A673 (cell line): ENCODE measurements around the gene KCNK3. TPM values are rescaled to one million over a fixed set of nuclear protein-coding genes. Genes with fewer than 3 reads are reported as not detected.

ENCODE experiments used
- BruUV-seq: library from RNA; stranded (reverse); fragments of 400-500 nt; replicated peaks from 2 replicates; lab custom pipeline; 2021; lab: Mats Ljungman, UMichigan
- CTCF ChIA-PET: fragments of 300-600 bp; sonication (Branson Sonifier 250); formaldehyde crosslinking; loops from one replicate; lab custom pipeline; 2022; ENCODE audit warnings: antibody characterized with exemption; lab: Charles Lee
- POLR2A ChIA-PET: fragments of 300-600 bp; sonication (Branson Sonifier 250); formaldehyde crosslinking; loops from one replicate; lab custom pipeline; 2022; ENCODE audit warnings: antibody characterized with exemption; ENCODE audit not compliant: low non-redundant PET; lab: Charles Lee
- DNase-seq: peaks from one replicate; pipeline ENCODE4 v3.0.0-alpha.2; 2015; ENCODE audit warnings: low spot score
- H3K27ac ChIP-seq: fragments of 200-600 bp; sonication (generic); 2 replicates; pipeline ENCODE4 v1.5.1; 2016; ENCODE audit warnings: mixed run types, low read depth, mild to moderate bottlenecking, mixed read lengths, antibody characterized with exemption, low read length; ENCODE audit not compliant: poor library complexity, severe bottlenecking
- H3K27me3 ChIP-seq: fragments of 200-600 bp; sonication (generic); replicated peaks from 2 replicates; pipeline ENCODE4 v1.6.1; 2017; ENCODE audit warnings: mixed run types, low read depth, mild to moderate bottlenecking, mixed read lengths, antibody characterized with exemption, low read length; ENCODE audit not compliant: insufficient read depth, poor library complexity
- H3K36me3 ChIP-seq: fragments of 200-600 bp; sonication (generic); 2 replicates; pipeline ENCODE4 v1.6.1; 2016; ENCODE audit warnings: mixed run types, mild to moderate bottlenecking, mixed read lengths, antibody characterized with exemption, low read length; ENCODE audit not compliant: insufficient read depth, poor library complexity, severe bottlenecking
- H3K4me1 ChIP-seq: fragments of 200-600 bp; sonication (generic); 2 replicates; pipeline ENCODE4 v1.6.1; 2017; ENCODE audit warnings: mixed run types, mild to moderate bottlenecking, mixed read lengths, antibody characterized with exemption, low read length; ENCODE audit not compliant: insufficient read depth, poor library complexity, severe bottlenecking
- H3K4me3 ChIP-seq: fragments of 200-600 bp; sonication (generic); 2 replicates; pipeline ENCODE4 v1.5.1; 2016; ENCODE audit warnings: low read depth, mixed run types, mild to moderate bottlenecking, mixed read lengths, low read length; ENCODE audit not compliant: poor library complexity, severe bottlenecking
- H3K9me3 ChIP-seq: fragments of 200-600 bp; sonication (generic); 2 replicates; pipeline ENCODE4 v1.6.1; 2016; ENCODE audit warnings: mixed run types, low read depth, mild to moderate bottlenecking, mixed read lengths, antibody characterized with exemption, low read length; ENCODE audit not compliant: poor library complexity, severe bottlenecking
- CTCF ChIP-seq: fragments of 300-800, 200-600 bp; sonication (generic); conservative IDR thresholded peaks from 2 replicates; pipeline ENCODE4 v1.5.1; 2017; ENCODE audit warnings: low read depth, mild to moderate bottlenecking, antibody characterized with exemption, low read length, moderate library complexity, mixed read lengths
- EZH2 ChIP-seq: fragments of 200-600 bp; sonication (generic); IDR thresholded peaks from 2 replicates; pipeline ENCODE4 v1.6.1; 2017; ENCODE audit warnings: borderline replicate concordance, low read depth, mild to moderate bottlenecking, mixed read lengths, antibody characterized with exemption, low read length; ENCODE audit not compliant: poor library complexity, severe bottlenecking
- intact Hi-C: fragments of 100-400 bp; cut with micrococcal nuclease; formaldehyde crosslinking; loops from one replicate; pipeline ENCODE4 v1.10.0; 2022; ENCODE audit not compliant: unreplicated experiment
- total RNA-seq: library from RNA; stranded (reverse); gene quantifications from 2 replicates; pipeline ENCODE4 v1.2.3, GENCODE V29; 2021

Gene KCNK3
- total RNA-seq, 1 experiment from 2014 or later, result 0.13 TPM

GRCh38 chr2:26655611-26656195 lies 36.8 kb upstream of the KCNK3 start:
- intact Hi-C loops, result no loop called here
- no peak for DNase-seq
- no peak overlapping the region for H3K4me3 ChIP-seq
- BruUV-seq, result no TSS peak
- no peak overlapping the region for H3K27ac ChIP-seq
- ChIA-PET POLR2A (no interaction called here), CTCF (no interaction called here)
- H3K27me3 ChIP-seq, result no peaks in the 10 kb centered on the region
- TF ChIP-seq CTCF (no peak), EZH2 (no peak)
- no peaks in the 10 kb centered on the region for H3K9me3 ChIP-seq
- peaks cover 13% of the 10 kb centered on the region for H3K4me1 ChIP-seq
- H3K36me3 ChIP-seq, result no peaks in the 10 kb centered on the region

DNA sequence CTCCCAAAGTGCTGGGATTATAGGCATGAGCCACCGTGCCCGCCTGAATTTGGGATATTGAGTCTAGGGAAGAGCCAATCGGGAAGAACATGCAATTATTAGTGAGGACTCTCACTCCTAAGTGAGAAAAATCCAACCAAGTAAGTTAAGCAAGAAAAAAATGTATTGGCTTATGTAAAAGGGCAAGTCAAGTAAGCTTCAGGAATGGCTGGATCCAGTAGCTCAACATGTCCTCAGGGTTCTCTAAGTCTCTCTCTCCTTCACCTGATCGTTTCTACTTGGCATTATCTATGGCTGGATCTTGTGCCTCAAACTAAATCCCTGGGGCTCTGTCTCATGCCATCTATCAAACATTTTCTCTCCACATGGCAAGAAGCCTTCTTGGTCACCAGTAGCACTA lies 35.3 kb upstream of the KCNK3 start:
- Histone ChIP-seq H3K9me3 (no peaks in the 10 kb centered on the region), H3K4me1 (peaks cover 4% of the 10 kb centered on the region), H3K27ac (no peak overlapping the region), H3K4me3 (no peak overlapping the region), H3K36me3 (no peaks in the 10 kb centered on the region), H3K27me3 (no peaks in the 10 kb centered on the region)
- intact Hi-C loops, result no loop called here
- no peak for DNase-seq
- ChIA-PET POLR2A (no interaction called here), CTCF (interaction anchor here (0.6 kb wide), 1 partner anchor 173 kb away, joined by 6 read pairs; no protein-coding TSS in a partner anchor)
- BruUV-seq, result no TSS peak
- TF ChIP-seq EZH2 (no peak), CTCF (no peak)

GRCh38 chr2:26658691-26659346 lies 33.7 kb upstream of the KCNK3 start:
- Histone ChIP-seq H3K4me3 (no peak overlapping the region), H3K36me3 (no peaks in the 10 kb centered on the region), H3K4me1 (no peaks in the 10 kb centered on the region), H3K27me3 (no peaks in the 10 kb centered on the region), H3K9me3 (no peaks in the 10 kb centered on the region), H3K27ac (no peak overlapping the region)
- BruUV-seq, result no TSS peak
- ChIA-PET CTCF (no interaction called here), POLR2A (no interaction called here)
- TF ChIP-seq CTCF (no peak), EZH2 (no peak)
- intact Hi-C loops, result no loop called here
- no peak for DNase-seq
